KMS-11 (cell line): Measurements from ENCODE around the gene ASB10.

Source experiments
- H2AFZ ChIP-seq: fragments of 200-600 bp; sonication (generic); 2 replicates; pipeline ENCODE4 v1.6.1; 2016; ENCODE audit warnings: antibody characterized with exemption, mixed run types, low read depth
- H3K27ac ChIP-seq: fragments of 200-600 bp; sonication (generic); 2 replicates; pipeline ENCODE4 v1.6.1; 2016; ENCODE audit warnings: mild to moderate bottlenecking, mixed run types
- H3K27me3 ChIP-seq: fragments of 200-600 bp; sonication (generic); 2 replicates; pipeline ENCODE4 v1.6.1; 2017; ENCODE audit warnings: mild to moderate bottlenecking, low read depth, mixed run types, moderate library complexity; ENCODE audit not compliant: insufficient read depth
- H3K36me3 ChIP-seq: fragments of 200-600 bp; sonication (generic); 2 replicates; pipeline ENCODE4 v1.6.1; 2017; ENCODE audit warnings: mild to moderate bottlenecking, mixed run types; ENCODE audit not compliant: insufficient read depth
- H3K4me1 ChIP-seq: fragments of 200-600 bp; sonication (generic); 2 replicates; pipeline ENCODE4 v1.6.1; 2016; ENCODE audit warnings: mild to moderate bottlenecking, low read depth, mixed run types; ENCODE audit not compliant: poor library complexity, severe bottlenecking
- H3K4me2 ChIP-seq: fragments of 200-600 bp; sonication (generic); 2 replicates; pipeline ENCODE4 v1.7.0; 2016; ENCODE audit warnings: mild to moderate bottlenecking, mixed run types
- H3K4me3 ChIP-seq: fragments of 200-600 bp; sonication (generic); IDR thresholded peaks from 2 replicates; pipeline ENCODE4 v1.6.1; 2017; ENCODE audit warnings: low read depth, low read length, mixed read lengths; ENCODE audit not compliant: insufficient read depth
- H3K79me2 ChIP-seq: fragments of 200-600 bp; sonication (generic); 2 replicates; pipeline ENCODE4 v1.6.1; 2016; ENCODE audit warnings: low read depth, mixed run types; ENCODE audit not compliant: insufficient read depth
- H3K9ac ChIP-seq: fragments of 200-600 bp; sonication (generic); 2 replicates; pipeline ENCODE4 v1.6.1; 2016; ENCODE audit warnings: mild to moderate bottlenecking, mixed run types
- H4K20me1 ChIP-seq: fragments of 200-600 bp; sonication (generic); 2 replicates; pipeline ENCODE4 v1.6.1; 2016; ENCODE audit warnings: mild to moderate bottlenecking, mixed run types; ENCODE audit not compliant: insufficient read depth
- CTCF ChIP-seq: fragments of 200-600 bp; sonication (generic); conservative IDR thresholded peaks from 2 replicates; pipeline ENCODE4 v1.6.1; 2017; ENCODE audit warnings: low read depth, mild to moderate bottlenecking, antibody characterized with exemption, low read length, moderate library complexity, mixed read lengths

ASB10 gene

GRCh38 chr7:151189038-151189437 lies 2.0 kb upstream of the ASB10 start:
- Histone ChIP-seq H3K4me2 (no peak overlapping the region), H3K79me2 (no peaks in the 10 kb centered on the region), H2AFZ (no peak overlapping the region), H3K4me3 (no peak overlapping the region), H3K9ac (no peak overlapping the region), H3K4me1 (no peaks in the 10 kb centered on the region), H4K20me1 (no peaks in the 10 kb centered on the region), H3K27me3 (peaks cover 77% of the 10 kb centered on the region), H3K36me3 (no peaks in the 10 kb centered on the region), H3K27ac (no peak overlapping the region)
- no peak for TF ChIP-seq CTCF

- H3K4me2 ChIP-seq, result no peak overlapping the region
- H3K4me1 ChIP-seq, result no peaks in the 10 kb centered on the region
- no peak overlapping the region for H2AFZ ChIP-seq
- H3K27ac ChIP-seq, result no peak overlapping the region
- no peaks in the 10 kb centered on the region for H3K79me2 ChIP-seq
- H3K9ac ChIP-seq, result no peak overlapping the region
- H4K20me1 ChIP-seq, result no peaks in the 10 kb centered on the region
- no peak for TF ChIP-seq CTCF
- H3K4me3 ChIP-seq, result no peak overlapping the region
- H3K36me3 ChIP-seq, result no peaks in the 10 kb centered on the region
- peaks cover 69% of the 10 kb centered on the region for H3K27me3 ChIP-seq
Observed at GRCh38 chr7:151188252-151188542, 1.1 kb upstream of the ASB10 start.

GRCh38 chr7:151187409-151188251 lies 580 bp upstream of the ASB10 start:
- no peak overlapping the region for H3K27ac ChIP-seq
- H2AFZ ChIP-seq, result no peak overlapping the region
- H3K4me2 ChIP-seq, result no peak overlapping the region
- H3K9ac ChIP-seq, result no peak overlapping the region
- peaks cover 65% of the 10 kb centered on the region for H3K27me3 ChIP-seq
- H3K36me3 ChIP-seq, result no peaks in the 10 kb centered on the region
- H3K4me3 ChIP-seq, result no peak overlapping the region
- no peaks in the 10 kb centered on the region for H3K4me1 ChIP-seq
- TF ChIP-seq CTCF, result no peak
- H4K20me1 ChIP-seq, result no peaks in the 10 kb centered on the region
- no peaks in the 10 kb centered on the region for H3K79me2 ChIP-seq

GRCh38 chr7:151185762-151186639 lies 1.0 kb downstream of the ASB10 start:
- Histone ChIP-seq H3K79me2 (no peaks in the 10 kb centered on the region), H2AFZ (no peak overlapping the region), H3K4me2 (no peak overlapping the region), H3K27me3 (peaks cover 53% of the 10 kb centered on the region), H4K20me1 (no peaks in the 10 kb centered on the region), H3K27ac (no peak overlapping the region), H3K9ac (no peak overlapping the region), H3K4me1 (no peaks in the 10 kb centered on the region), H3K36me3 (no peaks in the 10 kb centered on the region), H3K4me3 (no peak overlapping the region)
- TF ChIP-seq CTCF, result no peak
